Stimulated activated effector memory CD8-positive, alpha-beta T cell treated with anti-CD3 and anti-CD28 coated beads, Interleukin-12 subunit alpha, Interleukin-12 subunit beta, amount 100 ng/mL, for 72 hours (primary cell): ENCODE data around the gene NHEJ1.

Source experiments
- ATAC-seq: fragments of 150-1000 bp; cut with Tn5 transposase; 2 replicates; pipeline ENCODE4 v1.10.0; 2021
- DNase-seq, 2 donors: peaks; one replicate each; pipeline ENCODE4 v3.0.0; 2021 to 2022; ENCODE audit warnings: low spot score in 2 of 2
- H3K27ac Mint-ChIP-seq: one replicate; pipeline ENCODE4 v1.8.0; 2022; ENCODE audit warnings: mild to moderate bottlenecking, mixed read lengths
- H3K36me3 Mint-ChIP-seq: one replicate; pipeline ENCODE4 v1.8.0; 2022; ENCODE audit warnings: mild to moderate bottlenecking, mixed read lengths
- H3K4me1 Mint-ChIP-seq: one replicate; pipeline ENCODE4 v1.8.0; 2022; ENCODE audit warnings: mixed read lengths
- H3K4me3 Mint-ChIP-seq: one replicate; pipeline ENCODE4 v1.8.0; 2022; ENCODE audit warnings: mild to moderate bottlenecking, mixed read lengths
- H3K9me3 Mint-ChIP-seq: one replicate; pipeline ENCODE4 v1.8.0; 2022; ENCODE audit warnings: mixed read lengths

NHEJ1 gene

DNA sequence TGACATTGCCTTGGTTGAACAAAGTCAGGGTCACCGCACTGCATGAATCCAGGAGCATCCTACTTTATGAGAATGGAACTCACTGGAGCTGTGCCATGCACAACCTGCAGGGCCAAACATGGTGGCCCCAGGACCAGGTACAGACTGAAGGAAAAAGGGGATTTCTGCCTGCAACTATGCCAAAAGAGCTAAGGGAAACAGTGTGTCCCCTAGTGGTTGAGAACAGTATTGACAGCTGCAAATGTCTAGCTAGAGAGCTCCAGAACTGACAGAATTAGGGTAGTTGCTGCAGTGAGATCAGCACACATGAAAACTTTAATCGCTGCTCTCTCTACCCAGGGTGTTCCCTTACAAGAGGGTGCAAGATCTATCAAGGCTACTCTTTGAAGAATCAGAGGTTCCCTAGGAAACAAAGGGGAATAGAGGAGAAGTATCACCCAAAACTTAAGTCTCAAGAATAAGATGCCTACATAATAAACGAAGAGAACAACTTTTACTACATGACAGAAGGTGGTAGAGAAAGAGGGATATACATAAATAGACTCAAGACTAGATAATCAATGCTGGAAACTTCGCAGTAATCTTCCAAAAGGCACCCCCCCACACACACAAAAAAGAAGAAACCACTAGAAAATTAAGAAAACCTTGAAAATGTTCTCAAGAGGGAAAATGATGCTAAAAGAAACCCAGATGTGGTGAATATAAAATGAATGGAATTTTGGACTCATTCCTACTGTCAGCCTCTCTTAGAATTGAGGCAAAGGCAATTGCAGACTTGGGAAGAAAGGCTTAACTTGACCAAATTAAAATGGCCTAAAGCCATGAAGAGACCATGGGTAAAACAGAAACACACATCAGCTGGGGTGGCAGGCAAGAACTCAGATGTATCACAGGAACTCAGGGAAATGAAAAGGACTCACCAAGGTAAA is 56.2 kb downstream of the NHEJ1 start:
- ATAC-seq (peak; percentile 69), DNase-seq (peak in 1 of 2 donors; percentile 56)
- Mint-ChIP-seq H3K9me3 (no peaks in the 10 kb centered on the region), H3K36me3 (no peaks in the 10 kb centered on the region), H3K4me1 (peaks cover 11% of the 10 kb centered on the region), H3K4me3 (no peak overlapping the region), H3K27ac (peak overlapping the region; percentile 71)

DNA sequence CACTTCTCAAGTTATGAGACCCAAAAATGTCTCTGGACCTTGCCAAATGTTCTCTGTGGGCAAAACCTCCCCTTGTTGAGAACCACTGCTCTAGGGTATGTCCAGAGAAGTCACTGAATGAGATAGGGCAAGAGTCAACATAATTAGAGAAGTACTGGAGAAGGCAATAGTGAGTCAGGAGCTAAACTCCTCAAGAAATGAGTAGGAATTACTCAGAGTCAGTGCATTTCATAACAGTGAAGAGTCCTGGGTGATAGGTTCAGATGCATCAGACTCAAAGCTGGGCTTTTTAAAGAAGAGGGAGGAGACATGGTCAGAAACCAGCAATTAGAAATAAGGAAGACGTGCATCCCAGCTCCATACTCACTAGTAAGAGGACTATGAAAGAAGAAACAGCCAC is 61.3 kb downstream of the NHEJ1 start:
- Mint-ChIP-seq H3K4me3 (no peak overlapping the region), H3K27ac (no peak overlapping the region), H3K9me3 (no peaks in the 10 kb centered on the region), H3K4me1 (peaks cover 6% of the 10 kb centered on the region), H3K36me3 (no peaks in the 10 kb centered on the region)
- ATAC-seq = peak; percentile 82
- DNase-seq = no peak

DNA sequence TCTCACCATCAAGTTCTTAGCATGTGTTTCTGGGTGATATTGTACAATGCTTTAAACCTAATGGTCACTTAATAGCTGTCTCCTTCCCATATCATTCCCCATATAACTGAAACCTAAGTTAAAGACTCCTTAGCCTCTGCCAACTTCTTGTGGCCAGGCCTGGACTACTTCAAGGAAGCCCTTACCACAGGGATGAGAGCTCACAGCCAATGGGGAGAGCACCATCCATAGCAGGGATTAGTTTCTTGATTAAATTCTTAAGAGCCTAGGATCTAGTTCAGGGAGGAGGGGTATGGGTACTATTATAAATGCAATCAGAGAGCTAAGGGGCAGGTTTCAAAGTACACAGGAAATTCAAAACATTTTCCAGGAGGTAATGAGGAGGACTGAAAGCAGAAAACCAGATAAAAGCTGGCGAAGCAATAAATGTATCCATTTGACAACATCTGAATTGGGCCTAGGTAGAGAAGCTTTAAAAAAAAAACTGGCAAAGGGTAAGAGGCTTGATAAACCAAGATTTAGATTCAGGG is 65.1 kb downstream of the NHEJ1 start:
- DNase-seq = no peak
- H3K9me3 Mint-ChIP-seq = no peaks in the 10 kb centered on the region
- ATAC-seq = no peak
- H3K36me3 Mint-ChIP-seq = no peaks in the 10 kb centered on the region
- H3K27ac Mint-ChIP-seq = no peak overlapping the region
- no peaks in the 10 kb centered on the region for H3K4me1 Mint-ChIP-seq
- H3K4me3 Mint-ChIP-seq = no peak overlapping the region

DNA sequence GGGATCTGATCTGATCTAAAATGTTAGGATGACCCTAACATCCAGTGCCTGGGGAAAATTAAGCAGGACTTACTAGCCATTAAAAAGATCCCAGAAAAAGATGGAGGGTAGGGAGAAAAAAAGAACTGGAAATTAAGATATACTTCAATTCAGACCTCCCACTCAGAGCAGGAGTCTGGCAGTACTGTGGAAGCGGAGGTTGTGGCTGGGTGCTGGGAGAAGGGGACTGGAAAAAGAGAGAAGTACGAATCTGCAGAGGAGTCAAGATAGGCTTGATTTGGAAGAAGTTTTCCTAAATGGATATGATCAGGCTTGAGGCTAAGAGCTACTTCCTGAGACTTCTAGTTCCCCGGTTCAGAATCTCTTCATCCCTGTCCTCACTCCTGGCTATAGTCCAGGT is 66.4 kb downstream of the NHEJ1 start:
- no peaks in the 10 kb centered on the region for H3K4me1 Mint-ChIP-seq
- DNase-seq (no peak), ATAC-seq (no peak)
- H3K27ac Mint-ChIP-seq = peak overlapping the region; percentile 13
- H3K36me3 Mint-ChIP-seq = no peaks in the 10 kb centered on the region
- no peaks in the 10 kb centered on the region for H3K9me3 Mint-ChIP-seq
- no peak overlapping the region for H3K4me3 Mint-ChIP-seq

DNA sequence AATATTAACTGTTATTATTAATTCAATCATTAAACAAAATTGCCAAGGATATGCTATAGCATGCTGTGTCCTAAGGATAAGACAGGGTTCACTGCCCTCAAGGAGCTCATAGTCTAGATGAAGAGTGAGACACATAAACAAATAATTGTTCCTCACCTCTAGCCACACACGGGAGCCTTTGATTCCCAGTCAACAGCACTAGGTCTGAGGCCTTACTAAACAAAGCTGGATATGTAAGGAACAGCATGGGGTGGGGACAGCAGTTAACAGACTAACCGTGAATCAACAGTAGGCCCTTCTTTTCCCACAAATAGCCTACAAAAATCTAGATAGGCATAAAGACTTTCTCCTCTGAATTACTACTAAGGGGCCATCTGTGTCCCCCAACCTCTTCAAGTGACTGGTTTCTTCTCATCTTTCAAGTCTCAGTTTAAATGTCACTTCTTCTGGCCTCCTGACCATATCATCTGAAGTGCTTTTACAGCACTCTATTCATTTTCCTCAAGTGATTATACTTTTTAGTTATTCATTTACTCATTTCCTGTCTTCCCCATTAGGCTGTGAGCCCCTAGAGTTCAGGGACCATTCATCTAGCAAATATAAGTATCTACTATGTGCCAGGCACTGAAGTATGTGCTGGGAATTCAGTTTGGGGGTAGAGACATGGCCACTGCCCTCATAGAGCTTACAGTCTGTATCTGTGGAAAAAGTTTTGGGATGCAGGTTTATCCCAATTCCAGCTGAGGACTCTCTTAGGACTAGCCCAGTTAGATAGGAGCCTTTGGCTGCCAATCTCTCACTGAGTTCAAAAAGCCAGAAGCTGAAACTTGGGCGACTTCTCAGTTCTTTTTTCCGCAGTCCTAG is 69.9 kb downstream of the NHEJ1 start:
- no peaks in the 10 kb centered on the region for H3K9me3 Mint-ChIP-seq
- peaks cover 15% of the 10 kb centered on the region for H3K4me1 Mint-ChIP-seq
- no peak overlapping the region for H3K4me3 Mint-ChIP-seq
- ATAC-seq = no peak
- H3K27ac Mint-ChIP-seq = no peak overlapping the region
- no peak for DNase-seq
- H3K36me3 Mint-ChIP-seq = peaks cover 4% of the 10 kb centered on the region

DNA sequence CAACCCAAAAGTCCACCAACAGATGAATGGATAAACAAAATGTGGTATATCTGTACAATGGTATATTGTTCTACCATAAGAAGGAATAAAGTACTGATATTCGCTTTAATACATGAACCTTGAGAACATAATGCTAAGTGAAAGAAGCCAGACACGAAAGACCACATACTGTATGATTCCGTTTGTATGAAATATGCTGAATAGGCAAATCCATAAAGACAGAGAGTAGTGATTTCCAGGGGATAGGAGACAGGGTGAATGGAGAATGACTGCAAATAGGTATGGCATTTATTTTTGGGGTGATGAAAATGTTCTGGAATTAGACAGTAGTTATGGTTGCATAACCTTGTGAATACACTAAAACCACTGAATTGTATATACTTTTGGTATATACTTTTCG is 71.3 kb downstream of the NHEJ1 start:
- Mint-ChIP-seq H3K9me3 (no peaks in the 10 kb centered on the region), H3K4me3 (no peak overlapping the region), H3K27ac (no peak overlapping the region), H3K36me3 (peaks cover 4% of the 10 kb centered on the region), H3K4me1 (peaks cover 24% of the 10 kb centered on the region)
- DNase-seq (no peak), ATAC-seq (no peak)

DNA sequence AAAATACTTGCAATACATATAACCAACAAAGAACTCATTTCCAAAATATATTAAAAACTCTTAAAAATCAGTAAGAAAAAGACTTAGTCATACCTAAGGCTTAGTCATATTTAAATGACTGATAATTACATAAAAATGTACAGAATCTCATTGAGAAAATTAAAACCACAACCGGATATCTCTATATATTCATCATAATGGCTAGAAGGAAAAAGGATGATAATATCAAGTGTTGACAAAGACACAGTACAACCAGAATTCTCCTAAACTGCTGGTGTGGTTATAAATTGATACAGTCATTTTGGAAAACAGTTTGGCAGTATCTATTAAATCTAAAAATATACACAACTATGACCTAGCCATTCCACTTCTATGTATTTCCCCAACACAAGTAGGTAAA is 72.8 kb downstream of the NHEJ1 start:
- no peak for ATAC-seq

DNA sequence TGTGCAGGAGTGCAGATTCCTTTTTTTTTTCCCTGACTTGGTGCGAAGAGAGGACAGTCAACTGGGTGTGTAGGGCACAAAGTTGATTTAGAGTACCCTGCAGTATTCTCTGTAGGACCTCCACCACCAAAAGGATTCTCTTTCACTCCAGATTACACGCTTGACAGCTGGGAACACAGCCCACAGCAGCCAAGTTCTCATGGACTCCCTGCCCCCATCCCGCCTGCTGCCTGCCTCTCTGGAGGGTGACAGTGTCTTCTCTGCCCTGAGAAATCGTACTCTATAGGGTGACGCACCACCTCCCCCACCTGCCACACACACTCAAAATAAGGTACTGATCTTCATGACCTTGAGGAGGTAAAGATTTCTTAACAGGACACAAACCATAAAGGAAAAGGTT is 73.3 kb downstream of the NHEJ1 start:
- no peaks in the 10 kb centered on the region for H3K9me3 Mint-ChIP-seq
- H3K4me1 Mint-ChIP-seq = peaks cover 24% of the 10 kb centered on the region
- H3K36me3 Mint-ChIP-seq = peaks cover 4% of the 10 kb centered on the region
- no peak for DNase-seq
- H3K27ac Mint-ChIP-seq = no peak overlapping the region
- no peak for ATAC-seq
- no peak overlapping the region for H3K4me3 Mint-ChIP-seq

More for the DNA sequence above, 72.8 kb downstream of the NHEJ1 start:
- peaks cover 24% of the 10 kb centered on the region for H3K4me1 Mint-ChIP-seq
- no peaks in the 10 kb centered on the region for H3K9me3 Mint-ChIP-seq
- H3K27ac Mint-ChIP-seq = no peak overlapping the region
- DNase-seq = no peak
- peaks cover 4% of the 10 kb centered on the region for H3K36me3 Mint-ChIP-seq
- no peak overlapping the region for H3K4me3 Mint-ChIP-seq

DNA sequence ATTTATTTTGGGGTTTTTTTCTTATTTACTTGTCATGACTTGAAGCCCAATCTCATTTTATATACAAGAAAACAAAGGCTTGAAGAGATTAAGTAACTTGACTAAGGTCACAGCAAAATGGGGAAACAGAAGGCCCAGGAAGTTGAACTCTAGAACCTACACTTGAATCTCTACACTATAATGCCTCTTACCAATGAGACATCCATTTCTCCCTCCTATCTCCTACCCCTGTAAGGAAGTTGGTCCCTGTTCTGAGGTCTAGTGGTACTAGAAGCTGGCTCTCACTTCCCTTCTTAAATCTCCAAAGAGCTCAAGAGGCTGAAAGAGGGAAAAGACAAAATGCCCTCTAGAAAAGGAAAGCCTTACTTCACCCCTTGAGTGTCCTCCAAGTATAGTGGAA is 74.4 kb downstream of the NHEJ1 start:
- Mint-ChIP-seq H3K36me3 (peaks cover 4% of the 10 kb centered on the region), H3K4me1 (peaks cover 24% of the 10 kb centered on the region), H3K27ac (no peak overlapping the region), H3K9me3 (no peaks in the 10 kb centered on the region), H3K4me3 (no peak overlapping the region)
- DNase-seq (no peak), ATAC-seq (no peak)

DNA sequence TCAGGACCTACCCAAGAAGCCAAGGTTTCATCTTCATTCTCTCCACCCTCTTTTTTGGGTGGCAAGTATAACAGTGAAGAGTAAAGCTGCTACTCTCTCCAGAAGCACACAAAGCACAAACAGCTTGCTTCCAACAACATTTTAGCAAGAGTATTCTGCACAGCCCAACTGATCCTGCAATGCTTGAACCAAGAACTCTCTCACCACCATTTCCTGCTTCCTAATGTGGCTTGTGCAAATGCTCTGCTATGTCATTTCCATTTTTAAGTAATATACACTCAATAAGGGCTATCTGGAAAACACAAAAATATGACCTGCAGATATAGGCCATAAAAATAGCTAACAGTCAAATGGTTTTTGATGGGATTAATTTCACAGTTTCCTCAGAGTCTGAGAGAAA is 75.8 kb downstream of the NHEJ1 start:
- Mint-ChIP-seq H3K9me3 (no peaks in the 10 kb centered on the region), H3K27ac (no peak overlapping the region), H3K4me1 (peaks cover 24% of the 10 kb centered on the region), H3K36me3 (peaks cover 4% of the 10 kb centered on the region), H3K4me3 (no peak overlapping the region)
- no peak for ATAC-seq
- no peak for DNase-seq

DNA sequence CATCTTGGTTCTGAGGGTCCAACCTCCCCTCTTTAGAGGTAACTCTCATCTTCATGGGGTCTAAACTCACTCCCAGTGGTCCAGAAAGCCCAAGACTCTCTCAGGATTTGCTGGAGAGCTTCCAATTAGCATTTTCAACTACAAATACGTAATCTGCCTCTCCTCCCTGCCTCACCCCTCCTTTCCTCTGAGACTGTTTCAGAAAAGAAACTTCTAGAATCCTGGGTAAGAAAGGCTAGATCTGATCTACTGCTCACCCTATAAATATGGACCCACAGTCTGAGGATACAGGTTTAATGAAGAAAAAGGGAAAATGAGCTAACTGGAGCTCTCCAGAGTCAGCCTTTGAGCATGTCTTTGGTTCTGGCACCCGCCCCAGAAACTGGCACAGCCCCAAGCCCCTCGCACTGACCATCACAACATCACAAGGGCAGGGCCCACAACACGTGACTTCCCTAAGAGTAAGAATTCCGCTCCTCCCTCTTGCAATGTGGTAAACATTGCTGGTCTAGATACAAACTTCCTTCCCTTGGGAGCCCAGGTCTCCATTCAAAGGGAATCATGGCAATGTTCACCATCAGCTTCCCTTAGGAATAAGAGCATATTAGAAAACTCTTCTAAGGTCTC is 78.2 kb downstream of the NHEJ1 start:
- H3K27ac Mint-ChIP-seq = no peak overlapping the region
- peaks cover 22% of the 10 kb centered on the region for H3K4me1 Mint-ChIP-seq
- H3K36me3 Mint-ChIP-seq = peaks cover 11% of the 10 kb centered on the region
- ATAC-seq (no peak), DNase-seq (no peak)
- H3K4me3 Mint-ChIP-seq = no peak overlapping the region
- no peaks in the 10 kb centered on the region for H3K9me3 Mint-ChIP-seq

DNA sequence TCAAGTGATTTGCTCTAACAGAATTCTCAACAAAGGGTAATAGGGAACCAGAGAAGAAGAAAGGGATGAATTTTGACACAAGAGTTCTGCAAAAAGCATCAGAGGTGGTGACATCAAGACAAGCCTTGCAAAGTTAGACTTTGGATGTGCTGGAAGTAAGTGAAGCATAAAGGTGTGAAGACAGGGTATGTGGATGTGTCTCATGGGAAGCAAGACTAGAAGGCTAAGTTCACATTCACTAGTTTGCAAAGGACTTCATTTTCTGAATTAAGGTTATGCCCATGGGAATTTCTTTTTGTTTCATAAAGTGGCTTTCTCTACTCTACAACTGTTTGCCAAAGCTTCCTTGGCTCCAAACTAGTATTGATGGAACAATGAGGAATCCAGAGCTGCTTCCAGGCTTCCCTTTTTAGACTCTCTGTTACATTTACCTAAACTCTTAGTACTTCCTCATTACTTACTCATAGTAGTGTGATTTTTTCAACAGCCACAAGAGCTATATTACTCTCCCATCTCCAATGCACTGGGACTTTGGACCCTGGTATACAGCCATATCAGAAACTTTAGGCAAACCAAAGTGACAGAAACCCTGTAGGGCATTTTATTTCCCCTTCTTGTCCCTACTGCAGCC is 78.8 kb downstream of the NHEJ1 start:
- ATAC-seq (no peak), DNase-seq (no peak)
- Mint-ChIP-seq H3K36me3 (peaks cover 17% of the 10 kb centered on the region), H3K4me1 (peaks cover 16% of the 10 kb centered on the region), H3K9me3 (no peaks in the 10 kb centered on the region), H3K27ac (no peak overlapping the region), H3K4me3 (no peak overlapping the region)

DNA sequence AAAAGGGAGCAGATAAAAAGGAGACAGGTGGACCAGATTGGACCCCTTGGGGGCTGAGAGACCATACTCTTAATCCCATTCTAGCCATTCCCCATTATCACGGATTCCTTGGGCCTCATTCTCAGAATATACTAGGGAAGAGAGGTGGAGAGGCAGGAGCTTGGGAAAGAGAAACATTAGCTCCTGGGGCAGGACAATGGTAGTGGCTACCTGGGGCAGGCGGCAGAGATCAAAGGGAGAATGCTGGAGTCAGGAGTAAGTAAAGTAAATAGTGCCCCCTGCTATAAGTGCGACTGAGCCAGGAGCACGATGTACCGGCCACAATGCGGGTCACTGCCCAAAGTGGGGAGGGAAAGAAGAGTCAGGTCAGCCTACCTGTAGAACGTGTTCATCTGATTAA is 79.5 kb downstream of the NHEJ1 start:
- DNase-seq (no peak), ATAC-seq (no peak)
- peaks cover 20% of the 10 kb centered on the region for H3K36me3 Mint-ChIP-seq
- no peak overlapping the region for H3K4me3 Mint-ChIP-seq
- peaks cover 9% of the 10 kb centered on the region for H3K4me1 Mint-ChIP-seq
- no peaks in the 10 kb centered on the region for H3K9me3 Mint-ChIP-seq
- no peak overlapping the region for H3K27ac Mint-ChIP-seq

DNA sequence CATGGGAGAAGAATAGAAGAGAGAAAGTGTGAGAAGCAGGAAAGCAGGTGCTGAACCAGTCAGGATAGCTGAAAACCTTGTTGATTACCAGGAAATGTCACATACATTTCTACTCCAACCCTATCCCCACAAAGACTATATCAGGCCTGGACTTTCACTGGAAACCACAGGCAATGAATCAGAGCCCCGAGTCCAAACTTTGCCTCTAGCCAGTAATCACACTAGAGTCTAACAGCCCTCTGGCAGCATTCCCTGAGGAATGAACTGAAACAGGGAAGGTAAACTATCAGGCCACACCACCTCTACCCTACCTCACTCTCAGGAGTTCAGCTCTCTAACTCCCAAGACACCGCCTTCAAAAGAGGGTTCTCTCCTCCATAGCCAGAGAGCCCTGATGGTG is 81.2 kb downstream of the NHEJ1 start:
- Mint-ChIP-seq H3K36me3 (peaks cover 31% of the 10 kb centered on the region), H3K9me3 (no peaks in the 10 kb centered on the region), H3K4me1 (no peaks in the 10 kb centered on the region), H3K4me3 (no peak overlapping the region), H3K27ac (no peak overlapping the region)
- ATAC-seq (no peak), DNase-seq (no peak)

DNA sequence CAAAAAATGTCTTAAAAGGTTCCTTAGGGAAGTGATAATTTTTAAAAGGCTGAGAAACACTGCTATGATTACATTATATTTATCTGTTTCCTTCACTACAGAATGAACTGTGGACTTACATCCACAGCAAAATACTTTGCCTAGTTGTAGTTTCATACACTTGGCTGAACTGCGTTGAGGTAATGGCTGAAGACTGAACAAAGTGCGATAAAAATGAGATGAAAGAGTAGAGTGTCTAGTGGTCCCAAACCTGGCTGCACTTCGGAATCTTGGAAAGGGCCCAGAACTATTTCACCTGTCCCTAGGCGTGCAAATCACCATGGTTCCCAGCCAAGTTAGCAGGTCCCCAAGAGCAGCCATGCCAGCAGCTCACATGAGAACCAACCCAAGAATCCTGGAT is 81.7 kb downstream of the NHEJ1 start:
- Mint-ChIP-seq H3K36me3 (peaks cover 31% of the 10 kb centered on the region), H3K4me1 (no peaks in the 10 kb centered on the region), H3K27ac (no peak overlapping the region), H3K9me3 (no peaks in the 10 kb centered on the region), H3K4me3 (no peak overlapping the region)
- ATAC-seq (no peak), DNase-seq (no peak)
